Activated CD4-positive, alpha-beta T cell treated with anti-CD3 and anti-CD28 coated beads, Interleukin-2, amount 50 U/mL, for 4 hours (primary cell): ENCODE data around the gene SORCS2.

ENCODE experiments used
- DNase-seq, 2 experiments: peaks; one replicate each; pipeline ENCODE4 v3.0.0-alpha.2; 2020

SORCS2 gene

DNA sequence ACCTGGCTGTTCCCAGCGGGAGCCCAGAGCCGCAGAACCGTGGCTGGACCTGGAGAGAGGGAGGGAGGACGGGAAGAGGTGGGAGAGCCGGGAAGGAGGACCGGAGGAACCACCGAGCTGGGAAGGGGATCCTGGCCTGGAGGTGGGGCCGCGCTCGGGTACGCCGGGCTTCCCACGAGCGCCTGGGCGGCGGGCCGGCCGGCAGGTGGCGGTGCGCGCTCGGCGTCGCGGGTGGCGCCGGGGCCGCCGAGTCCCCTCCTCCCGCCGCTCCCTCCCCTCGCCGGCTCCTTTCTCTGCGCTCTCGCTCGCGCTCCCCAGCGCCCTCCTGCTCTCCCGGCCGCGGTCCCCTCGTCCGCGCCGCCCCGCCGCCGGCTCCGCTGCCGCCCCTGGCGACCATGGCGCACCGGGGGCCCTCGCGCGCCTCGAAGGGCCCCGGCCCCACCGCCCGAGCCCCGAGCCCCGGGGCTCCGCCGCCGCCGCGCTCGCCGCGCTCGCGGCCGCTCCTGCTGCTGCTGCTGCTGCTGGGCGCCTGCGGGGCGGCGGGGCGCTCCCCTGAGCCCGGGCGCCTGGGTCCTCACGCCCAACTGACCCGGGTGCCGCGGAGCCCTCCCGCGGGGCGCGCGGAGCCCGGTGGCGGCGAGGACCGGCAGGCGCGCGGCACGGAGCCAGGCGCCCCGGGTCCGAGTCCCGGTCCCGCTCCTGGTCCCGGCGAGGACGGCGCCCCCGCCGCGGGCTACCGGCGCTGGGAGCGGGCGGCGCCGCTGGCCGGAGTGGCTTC lies at the start of gene SORCS2:
Gene SORCS2 (plus strand): TSS at position 287 of the 778 bp plus-strand sequence.
- peak; percentile 26 to 29 for DNase-seq

- no peak for DNase-seq
These were observed 47.7 kb upstream of the SORCS2 start for GRCh38 chr4:7144374-7145290.

DNA sequence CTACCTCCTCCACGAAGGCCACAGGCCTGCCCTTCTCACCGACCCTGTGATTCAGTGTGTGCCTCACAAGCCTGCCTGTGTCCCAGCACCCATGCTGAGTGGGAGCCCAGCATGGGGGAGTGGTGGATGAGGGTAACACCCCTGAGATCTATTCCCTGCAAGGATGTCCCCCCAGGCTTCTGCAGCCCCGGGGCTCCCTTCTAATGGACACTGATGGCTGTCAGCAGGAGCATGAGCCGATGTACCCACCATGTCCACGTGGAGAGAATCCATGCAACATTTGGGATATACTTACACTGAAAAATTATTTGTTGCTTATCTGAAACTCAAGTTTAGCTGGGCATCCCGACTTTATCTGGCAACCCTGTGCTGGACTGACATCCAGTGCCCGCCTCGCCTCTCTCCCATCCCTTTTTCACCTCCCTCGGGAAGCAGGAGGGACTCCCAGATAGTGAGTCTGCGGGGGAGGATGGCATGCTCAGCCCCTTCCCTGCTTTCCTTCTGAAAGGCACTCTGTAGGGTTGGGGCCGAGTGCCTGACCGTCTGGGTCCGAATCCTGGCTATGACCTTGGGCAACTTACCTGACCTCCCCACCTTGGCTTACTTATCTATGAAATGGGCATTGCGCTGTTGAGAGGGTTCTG lies 46.9 kb upstream of the SORCS2 start:
- no peak for DNase-seq

DNA sequence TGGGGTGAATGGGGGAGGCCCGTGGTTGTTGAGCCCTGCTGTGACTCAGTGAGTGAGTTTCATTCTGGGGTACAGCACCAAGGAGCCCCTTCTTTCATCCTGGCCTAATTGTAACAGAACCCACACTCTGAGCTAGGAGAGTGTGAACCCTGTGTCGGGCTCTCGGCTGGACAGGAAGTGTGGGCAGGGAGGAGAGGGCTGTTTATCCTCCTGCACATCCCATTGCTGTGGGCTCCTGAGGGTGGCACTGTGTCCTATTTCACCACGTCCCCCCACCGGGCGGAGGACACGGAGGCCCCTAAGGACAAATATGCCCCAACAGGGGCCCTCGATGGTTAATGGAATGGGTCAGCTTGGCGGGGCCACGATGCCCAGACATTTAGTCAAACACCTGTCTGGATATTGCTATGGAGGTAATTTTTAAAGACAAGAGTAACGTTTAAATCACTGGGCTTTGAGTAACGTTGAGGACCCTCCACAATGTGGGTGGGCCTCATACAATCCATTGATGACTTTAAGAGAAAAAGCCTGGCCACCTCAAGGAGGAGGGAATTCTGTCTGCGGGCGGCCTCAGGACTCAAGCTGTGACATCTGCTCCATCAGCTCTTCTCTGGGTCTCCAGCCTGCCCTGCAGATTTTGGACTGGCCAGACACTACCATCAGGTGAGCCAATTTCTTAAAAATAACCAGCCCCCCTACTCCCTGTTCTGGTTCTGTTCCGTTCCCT lies 46.1 kb upstream of the SORCS2 start:
- DNase-seq, result no peak

- DNase-seq, result no peak
These were observed 45.6 kb upstream of the SORCS2 start for GRCh38 chr4:7146786-7147115.

- DNase-seq, result no peak
These were observed 45.1 kb upstream of the SORCS2 start for GRCh38 chr4:7147261-7147660.

DNA sequence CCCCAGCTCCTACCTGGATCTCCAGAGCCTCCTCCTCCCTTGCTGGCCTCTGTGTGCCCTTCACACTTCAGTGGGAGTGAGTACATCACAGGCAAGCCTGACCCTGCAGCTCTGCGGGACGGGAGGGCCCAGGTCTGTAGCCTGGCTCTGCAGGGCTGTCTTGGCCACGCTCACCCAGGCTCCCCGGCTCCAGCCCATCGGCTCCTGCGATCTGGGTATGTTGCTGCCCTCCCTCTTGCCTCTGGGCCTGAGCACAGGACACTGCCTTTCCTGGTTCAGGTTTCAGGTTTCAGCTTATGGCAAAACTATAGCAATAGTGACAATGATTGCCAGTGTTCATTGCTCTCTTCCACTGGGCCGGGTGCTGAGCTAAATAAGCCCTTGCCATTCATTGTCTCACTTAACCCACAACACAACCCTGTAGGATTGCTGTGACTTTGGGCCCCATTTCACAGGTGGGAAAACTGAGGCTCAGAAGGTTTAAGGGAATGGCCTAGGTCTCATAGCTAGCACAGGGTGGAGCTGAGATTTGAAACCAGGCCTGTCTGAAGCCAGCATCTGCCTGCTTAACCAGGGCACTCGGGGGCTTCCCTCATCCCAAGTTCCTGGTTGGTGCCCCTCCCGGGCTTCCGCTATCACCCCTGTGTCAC lies 44.6 kb upstream of the SORCS2 start:
- DNase-seq, result no peak

DNA sequence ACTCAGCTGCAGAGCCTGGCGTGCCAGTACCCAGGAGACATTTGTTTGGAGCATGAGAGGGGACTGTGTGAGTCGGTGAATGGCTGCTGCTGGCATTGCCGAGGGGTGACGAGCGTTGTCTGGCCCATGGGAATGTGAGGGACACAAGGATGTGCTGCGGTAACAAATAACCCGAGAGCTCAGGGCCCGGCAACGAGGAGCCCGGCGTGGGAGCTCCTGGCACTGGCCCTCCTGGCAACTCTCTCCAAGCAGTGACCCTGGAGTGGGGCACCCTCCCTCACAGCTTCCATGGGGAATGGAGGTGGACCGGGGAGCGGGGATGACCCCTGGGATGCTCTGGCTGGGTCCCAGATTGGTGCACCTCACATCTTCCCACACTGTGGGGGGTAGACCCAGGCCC lies 44.0 kb upstream of the SORCS2 start:
- no peak for DNase-seq

DNA sequence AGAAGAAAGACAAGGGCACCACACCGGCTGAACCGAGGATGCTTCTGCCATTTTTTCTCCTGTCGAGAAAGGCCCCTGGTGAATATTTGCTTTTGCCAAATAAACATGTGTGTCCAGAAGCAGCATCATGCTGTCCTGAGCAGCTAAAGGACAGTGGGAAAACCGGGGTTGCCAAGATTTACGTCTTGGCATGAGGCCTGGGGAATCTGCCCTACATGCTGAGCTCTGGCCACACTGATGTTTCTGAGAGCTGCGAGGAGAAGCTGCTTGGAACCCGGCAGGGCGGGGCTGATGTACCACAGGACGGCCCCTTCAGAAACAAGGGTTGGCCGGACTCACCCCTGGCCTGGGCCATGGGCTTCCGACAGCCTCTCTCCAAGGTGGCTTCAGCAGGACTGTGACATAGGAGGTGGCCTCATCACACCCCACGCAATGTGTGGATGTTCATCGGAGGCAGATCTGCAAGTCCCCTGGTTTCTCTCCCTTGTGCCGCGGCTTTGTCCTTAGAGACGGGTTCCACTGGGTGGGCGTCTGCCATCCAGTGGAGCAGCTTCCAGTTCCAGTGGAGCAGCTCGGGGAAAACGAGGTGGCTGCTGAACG lies 42.2 kb upstream of the SORCS2 start:
- DNase-seq, result no peak

DNA sequence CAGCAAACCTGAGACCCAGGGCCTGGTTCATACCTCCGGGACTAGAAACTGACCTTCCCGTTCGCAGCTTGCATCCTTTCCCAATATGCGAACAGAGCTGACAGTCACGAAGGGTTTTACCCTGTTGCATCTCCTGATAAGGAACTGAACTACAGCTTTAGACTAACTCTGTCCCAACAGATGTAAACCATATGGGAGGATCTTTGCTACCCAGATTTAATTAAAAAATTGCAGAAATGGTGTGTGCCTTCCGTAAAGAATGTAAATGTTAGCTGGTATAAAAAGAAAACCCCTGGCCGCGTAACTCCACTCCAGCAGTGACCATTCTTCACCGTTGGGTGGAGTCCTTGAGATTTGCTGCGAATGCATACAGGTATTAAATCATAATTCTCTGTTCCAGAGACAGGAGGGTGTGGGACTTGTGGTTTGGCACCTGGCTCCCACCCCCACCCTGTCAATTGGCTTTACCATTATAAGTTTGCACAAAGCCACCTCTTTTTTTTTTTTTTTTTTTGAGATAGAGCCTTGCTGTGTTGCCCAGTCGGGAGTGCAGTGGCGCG lies 40.6 kb upstream of the SORCS2 start:
- DNase-seq, result no peak

DNA sequence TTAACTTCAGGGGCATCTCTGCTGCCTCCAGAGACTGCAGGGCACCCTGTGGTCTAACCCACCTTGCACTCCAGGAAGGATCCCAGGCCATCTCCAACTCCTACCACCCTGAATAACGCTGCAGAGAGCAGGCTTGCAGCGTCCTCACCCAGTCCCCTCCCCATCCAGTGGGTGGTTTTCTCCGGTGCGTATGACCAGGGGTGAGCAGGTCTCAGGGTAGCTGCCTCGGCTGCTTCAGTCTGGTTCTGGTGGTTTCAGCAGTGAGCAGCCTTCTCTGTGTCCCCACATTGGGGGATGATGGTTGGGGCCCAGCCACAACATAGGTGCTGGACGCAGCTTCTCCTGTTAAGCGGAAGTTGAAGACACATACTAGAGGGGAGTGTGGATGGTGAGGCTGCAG lies 38.6 kb upstream of the SORCS2 start:
- no peak for DNase-seq

DNA sequence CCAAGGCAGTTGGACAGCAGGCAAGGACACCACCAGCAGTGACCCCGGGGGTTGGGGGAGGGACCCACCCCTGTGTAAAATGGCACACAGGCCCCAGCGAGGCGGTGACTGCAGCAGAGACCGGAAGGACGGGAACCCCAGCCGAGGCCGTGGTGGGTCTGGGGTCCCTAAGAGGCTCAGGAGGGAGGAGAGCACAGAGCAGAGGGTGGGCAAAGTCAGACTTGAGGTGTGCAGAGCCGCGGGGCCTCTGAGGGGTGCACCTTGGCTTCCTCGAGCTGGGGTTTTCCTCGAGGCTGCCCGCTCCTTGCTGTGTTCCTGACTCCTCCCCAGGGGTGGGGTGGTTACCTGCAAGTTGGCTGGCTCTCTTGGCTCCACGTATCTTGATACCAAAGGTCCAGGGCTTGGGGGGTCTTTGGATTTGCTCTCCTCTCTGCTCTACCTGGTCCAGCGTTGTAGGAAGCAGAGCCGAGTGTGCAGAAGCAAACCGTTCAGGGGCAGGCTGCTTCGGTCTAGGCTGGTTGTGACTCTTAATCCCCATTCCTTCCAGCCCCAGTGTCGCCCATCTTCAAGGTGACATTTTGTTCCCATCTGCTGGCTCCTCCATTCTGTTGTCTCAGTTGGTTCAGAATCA lies 37.9 kb upstream of the SORCS2 start:
- no peak for DNase-seq

GRCh38 chr4:7155590-7156071 lies 36.7 kb upstream of the SORCS2 start:
- DNase-seq, result no peak

DNA sequence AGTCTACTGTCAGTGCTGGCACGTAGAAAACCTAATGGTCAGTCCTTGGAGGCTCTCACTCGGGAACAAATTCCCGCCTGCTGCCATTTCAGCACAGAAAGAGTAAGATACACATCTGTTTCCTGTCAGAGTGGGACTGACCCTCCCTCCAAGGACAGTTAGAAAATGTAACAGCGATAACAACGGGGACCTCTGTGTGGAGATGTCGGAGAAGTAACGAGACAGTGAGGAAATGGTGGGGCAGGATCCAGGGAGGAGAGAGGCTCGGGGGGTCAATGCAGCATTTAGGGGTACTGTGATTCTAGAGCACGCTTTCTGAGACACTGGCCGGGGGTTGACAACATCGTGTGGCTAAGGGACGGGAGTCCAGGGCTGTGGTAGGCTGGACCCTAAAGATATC lies 36.0 kb upstream of the SORCS2 start:
- no peak for DNase-seq

GRCh38 chr4:7156761-7157488 lies 35.4 kb upstream of the SORCS2 start:
- DNase-seq, result no peak

GRCh38 chr4:7157666-7158065 lies 34.7 kb upstream of the SORCS2 start:
- DNase-seq, result no peak

GRCh38 chr4:7158081-7158750 lies 34.1 kb upstream of the SORCS2 start:
- DNase-seq, result no peak

DNA sequence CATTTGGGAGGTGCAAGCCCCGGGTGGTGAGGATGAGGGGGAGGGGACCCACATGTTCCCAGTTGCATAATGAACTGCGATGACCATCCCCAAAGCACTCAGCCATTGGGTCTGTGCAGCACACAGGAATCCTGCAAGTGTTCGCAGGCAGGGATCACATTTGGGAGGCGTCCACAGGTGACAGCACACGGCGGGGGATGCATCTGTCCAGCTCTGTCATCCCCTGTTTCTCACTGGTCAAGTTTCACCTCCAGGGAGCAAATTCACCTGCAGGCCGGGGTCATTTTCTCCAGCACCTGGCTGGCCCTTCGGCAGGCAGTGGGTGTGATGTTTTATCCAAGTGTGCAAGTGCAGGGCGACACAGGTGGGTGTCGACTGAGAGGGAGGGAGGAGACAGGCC lies 33.3 kb upstream of the SORCS2 start:
- DNase-seq, result no peak

DNA sequence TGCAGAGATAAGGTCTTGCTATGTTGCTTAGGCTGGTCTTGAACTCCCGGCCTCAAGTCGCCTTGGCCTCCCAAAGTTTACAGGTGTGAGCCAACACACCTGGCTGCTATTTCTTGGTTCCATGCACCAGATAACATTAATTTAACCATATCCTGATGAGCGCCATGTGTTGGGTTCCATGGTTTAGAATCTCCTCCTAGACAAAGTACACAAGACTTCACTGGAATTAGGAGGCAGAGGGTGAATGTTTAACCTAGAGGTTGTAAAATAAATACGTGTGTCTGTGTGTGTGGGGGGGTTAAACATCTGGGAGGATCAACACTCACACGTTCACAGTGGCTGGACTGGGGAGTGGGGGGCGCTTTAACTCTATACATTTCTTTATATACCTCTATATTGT lies 32.4 kb upstream of the SORCS2 start:
- no peak for DNase-seq

DNA sequence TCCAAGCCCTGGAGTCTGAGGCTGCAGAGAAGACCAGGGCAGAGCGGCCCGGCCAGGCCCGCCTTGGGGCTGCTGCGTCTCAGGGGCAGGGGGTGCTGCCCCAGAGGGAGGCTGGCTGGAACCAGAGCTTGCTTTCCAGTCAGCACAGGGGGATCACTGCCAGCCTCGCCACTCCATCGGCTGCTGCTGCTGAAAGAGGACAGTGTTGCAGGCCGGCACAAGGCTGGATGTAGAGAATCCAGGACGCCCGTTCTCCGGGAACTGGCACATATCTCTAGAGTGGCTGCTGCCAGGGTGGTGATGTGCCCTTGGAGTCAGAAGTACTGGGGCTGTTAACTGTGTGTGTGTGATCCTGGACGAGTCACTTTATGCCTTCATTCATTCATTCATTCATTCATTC lies 31.9 kb upstream of the SORCS2 start:
- DNase-seq, result no peak
